ENCODE data around the gene ERF.

DNA sequence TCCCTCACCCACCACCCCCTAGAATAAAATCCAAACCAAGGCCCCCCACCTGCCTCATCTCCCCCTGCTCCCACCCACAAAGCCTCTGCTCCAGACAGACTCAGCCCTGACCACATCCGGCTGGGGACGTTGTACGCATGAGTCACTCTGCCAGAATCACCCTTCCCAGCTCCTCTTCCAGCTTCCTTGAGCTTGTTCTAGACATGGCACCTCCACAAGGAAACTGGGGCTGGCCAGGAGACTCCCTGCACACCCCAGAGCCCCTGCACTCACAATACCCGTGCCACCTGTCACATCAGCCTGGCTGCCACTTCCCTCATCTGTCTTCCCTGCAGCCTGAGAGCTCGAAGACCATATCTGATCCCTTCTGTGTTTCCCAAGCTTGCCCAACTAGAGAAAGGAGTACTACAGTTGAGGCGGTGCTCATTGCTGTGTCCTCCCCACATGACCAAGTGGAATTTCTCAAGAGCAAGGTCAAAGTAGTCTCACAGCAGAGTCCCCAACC is 47.1 kb downstream of the ERF start:
- TF ChIP-seq POLR2A (IDR thresholded peaks at IDR 0.05), result no peak
- TF ChIP-seq, protein P1, sequence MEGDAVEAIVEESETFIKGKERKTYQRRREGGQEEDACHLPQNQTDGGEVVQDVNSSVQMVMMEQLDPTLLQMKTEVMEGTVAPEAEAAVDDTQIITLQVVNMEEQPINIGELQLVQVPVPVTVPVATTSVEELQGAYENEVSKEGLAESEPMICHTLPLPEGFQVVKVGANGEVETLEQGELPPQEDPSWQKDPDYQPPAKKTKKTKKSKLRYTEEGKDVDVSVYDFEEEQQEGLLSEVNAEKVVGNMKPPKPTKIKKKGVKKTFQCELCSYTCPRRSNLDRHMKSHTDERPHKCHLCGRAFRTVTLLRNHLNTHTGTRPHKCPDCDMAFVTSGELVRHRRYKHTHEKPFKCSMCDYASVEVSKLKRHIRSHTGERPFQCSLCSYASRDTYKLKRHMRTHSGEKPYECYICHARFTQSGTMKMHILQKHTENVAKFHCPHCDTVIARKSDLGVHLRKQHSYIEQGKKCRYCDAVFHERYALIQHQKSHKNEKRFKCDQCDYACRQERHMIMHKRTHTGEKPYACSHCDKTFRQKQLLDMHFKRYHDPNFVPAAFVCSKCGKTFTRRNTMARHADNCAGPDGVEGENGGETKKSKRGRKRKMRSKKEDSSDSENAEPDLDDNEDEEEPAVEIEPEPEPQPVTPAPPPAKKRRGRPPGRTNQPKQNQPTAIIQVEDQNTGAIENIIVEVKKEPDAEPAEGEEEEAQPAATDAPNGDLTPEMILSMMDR (IDR thresholded peaks at IDR 0.05), result no peak
- TF ChIP-seq POLR2AphosphoS5 (IDR thresholded peaks at IDR 0.05), result no peak
